ENCODE data around the gene OOSP4B. TPM values are rescaled to one million over a fixed set of nuclear protein-coding genes. Genes with fewer than 3 reads are reported as not detected.
"Not testable (repeated sequence)": the region's sequence is repeated elsewhere in the genome, so short reads cannot be mapped to it uniquely, and the experiment has no call there.

OOSP4B gene
- total RNA-seq, 1 donor from 2014 or later = not detected

DNA sequence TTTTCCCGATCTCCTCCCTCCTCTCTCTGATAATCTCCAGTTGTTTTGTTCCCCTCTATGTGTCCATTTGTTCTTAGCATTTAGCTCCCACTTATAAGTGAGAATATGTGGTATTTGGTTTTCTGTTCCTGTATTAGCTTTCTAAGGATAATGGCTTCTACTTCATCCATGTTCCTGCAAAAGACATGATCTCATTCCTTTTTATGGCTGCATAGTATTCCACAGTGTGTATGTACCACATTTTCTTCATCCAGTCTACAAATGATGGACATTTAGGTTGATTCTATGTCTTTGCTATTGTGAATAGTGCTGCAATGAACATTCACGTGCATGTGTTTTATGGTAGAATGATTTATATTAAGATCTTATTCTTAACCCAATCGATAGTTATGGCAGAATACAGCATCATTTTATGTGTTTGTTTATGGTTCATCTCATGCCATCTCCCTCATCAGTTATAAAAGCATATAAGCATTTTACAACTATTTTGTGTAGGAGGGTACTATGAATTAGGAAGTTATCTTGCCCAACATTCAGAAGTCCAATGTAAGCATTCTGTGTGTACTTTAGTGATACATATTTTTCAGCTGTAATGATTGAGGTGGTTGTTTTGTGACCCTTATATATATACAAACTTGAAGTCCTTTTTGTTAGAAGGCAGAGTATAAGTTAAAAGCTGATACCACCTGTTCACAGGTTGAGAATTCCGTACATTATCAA, 42.7 kb downstream of the OOSP4B start:
- Mint-ChIP-seq H3K4me1 (ENCODE audit: low read depth, unreplicated experiment) (peaks cover 2% of the 10 kb centered on the region), H3K36me3 (ENCODE audit: unreplicated experiment) (no peaks in the 10 kb centered on the region), H3K9me3 (ENCODE audit: unreplicated experiment) (no peaks in the 10 kb centered on the region), H3K27me3 (ENCODE audit: unreplicated experiment) (no peaks in the 10 kb centered on the region), H3K4me3 (ENCODE audit: unreplicated experiment) (no peak overlapping the region), H3K27ac (ENCODE audit: unreplicated experiment) (no peak overlapping the region)
- DNase-seq = no peak
- TF ChIP-seq, protein P1, sequence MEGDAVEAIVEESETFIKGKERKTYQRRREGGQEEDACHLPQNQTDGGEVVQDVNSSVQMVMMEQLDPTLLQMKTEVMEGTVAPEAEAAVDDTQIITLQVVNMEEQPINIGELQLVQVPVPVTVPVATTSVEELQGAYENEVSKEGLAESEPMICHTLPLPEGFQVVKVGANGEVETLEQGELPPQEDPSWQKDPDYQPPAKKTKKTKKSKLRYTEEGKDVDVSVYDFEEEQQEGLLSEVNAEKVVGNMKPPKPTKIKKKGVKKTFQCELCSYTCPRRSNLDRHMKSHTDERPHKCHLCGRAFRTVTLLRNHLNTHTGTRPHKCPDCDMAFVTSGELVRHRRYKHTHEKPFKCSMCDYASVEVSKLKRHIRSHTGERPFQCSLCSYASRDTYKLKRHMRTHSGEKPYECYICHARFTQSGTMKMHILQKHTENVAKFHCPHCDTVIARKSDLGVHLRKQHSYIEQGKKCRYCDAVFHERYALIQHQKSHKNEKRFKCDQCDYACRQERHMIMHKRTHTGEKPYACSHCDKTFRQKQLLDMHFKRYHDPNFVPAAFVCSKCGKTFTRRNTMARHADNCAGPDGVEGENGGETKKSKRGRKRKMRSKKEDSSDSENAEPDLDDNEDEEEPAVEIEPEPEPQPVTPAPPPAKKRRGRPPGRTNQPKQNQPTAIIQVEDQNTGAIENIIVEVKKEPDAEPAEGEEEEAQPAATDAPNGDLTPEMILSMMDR (IDR thresholded peaks at IDR 0.05; ENCODE audit: partially characterized antibody, unreplicated experiment) = no peak

DNA sequence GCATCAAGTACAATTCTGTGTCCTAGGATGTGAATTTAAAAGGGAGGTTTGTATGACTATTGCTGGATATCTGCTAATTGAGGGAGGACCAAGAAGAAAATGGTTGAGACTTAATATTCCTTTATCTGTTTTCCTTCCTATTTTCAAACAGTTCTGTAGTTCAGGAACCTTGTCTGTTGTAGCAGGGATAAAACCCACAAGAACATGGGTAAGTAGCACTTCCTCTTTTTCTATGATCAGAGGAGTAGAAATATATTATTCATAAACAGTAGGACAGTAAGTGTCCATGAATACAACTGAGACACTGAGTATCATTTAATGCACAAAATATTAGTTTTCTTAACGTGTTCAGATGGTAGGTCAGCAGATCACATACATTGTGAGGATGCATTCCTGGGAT, 47.1 kb downstream of the OOSP4B start:
- Mint-ChIP-seq H3K9me3 (ENCODE audit: unreplicated experiment) (no peaks in the 10 kb centered on the region), H3K27ac (ENCODE audit: unreplicated experiment) (no peak overlapping the region), H3K4me3 (ENCODE audit: unreplicated experiment) (no peak overlapping the region), H3K27me3 (ENCODE audit: unreplicated experiment) (no peaks in the 10 kb centered on the region), H3K36me3 (ENCODE audit: unreplicated experiment) (no peaks in the 10 kb centered on the region), H3K4me1 (ENCODE audit: low read depth, unreplicated experiment) (no peaks in the 10 kb centered on the region)
- TF ChIP-seq, protein P1 (IDR thresholded peaks at IDR 0.05; ENCODE audit: partially characterized antibody, unreplicated experiment) = no peak
- DNase-seq = no peak

DNA sequence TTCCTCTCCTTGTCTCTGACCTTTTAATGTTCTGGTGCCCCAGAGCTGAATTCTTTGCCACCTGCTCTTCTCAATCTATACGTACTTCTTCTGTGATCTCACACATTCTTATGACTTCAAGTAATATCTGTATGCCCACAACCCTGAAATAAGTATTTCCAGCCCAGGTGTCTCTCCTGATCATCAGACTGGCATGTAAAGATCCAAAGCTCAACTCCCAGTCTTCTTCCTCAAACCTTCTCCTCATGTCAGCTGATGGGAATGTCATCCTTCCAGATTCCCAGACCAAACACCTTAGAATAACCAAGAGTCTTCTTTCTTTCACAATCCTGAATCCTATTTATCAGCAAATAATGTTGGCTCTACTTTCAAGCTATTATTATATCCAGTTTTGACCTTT, 48.8 kb downstream of the OOSP4B start:
- H3K27ac Mint-ChIP-seq (ENCODE audit: unreplicated experiment) = no peak overlapping the region
- H3K9me3 Mint-ChIP-seq (ENCODE audit: unreplicated experiment) = no peaks in the 10 kb centered on the region
- H3K4me3 Mint-ChIP-seq (ENCODE audit: unreplicated experiment) = no peak overlapping the region
- DNase-seq = no peak
- no peaks in the 10 kb centered on the region for H3K36me3 Mint-ChIP-seq (ENCODE audit: unreplicated experiment)
- no peaks in the 10 kb centered on the region for H3K4me1 Mint-ChIP-seq (ENCODE audit: low read depth, unreplicated experiment)
- TF ChIP-seq, protein P1 (IDR thresholded peaks at IDR 0.05; ENCODE audit: partially characterized antibody, unreplicated experiment) = no peak
- no peaks in the 10 kb centered on the region for H3K27me3 Mint-ChIP-seq (ENCODE audit: unreplicated experiment)

DNA sequence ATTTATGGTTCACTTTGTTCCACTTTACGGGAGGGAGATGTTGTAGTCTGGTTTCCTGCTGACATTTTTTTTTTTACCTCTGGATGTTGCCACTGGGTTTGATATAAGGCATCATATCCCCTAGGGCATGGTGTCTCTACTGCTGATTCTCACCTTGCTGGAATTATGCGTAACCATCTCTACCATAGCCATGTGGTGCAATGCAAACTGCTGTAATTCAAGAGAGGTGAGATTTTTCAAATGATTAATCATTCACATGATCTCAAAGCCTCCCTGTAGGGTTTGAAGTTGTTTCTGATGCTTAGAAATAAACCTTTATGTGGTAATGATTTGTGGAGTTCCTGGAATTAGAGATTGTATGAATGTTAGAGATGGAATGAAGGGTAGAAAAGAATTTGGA, 52.5 kb downstream of the OOSP4B start:
- H3K27me3 Mint-ChIP-seq (ENCODE audit: unreplicated experiment) = no peaks in the 10 kb centered on the region
- H3K27ac Mint-ChIP-seq (ENCODE audit: unreplicated experiment) = no peak overlapping the region
- TF ChIP-seq, protein P1 (IDR thresholded peaks at IDR 0.05; ENCODE audit: partially characterized antibody, unreplicated experiment) = no peak
- H3K4me1 Mint-ChIP-seq (ENCODE audit: low read depth, unreplicated experiment) = no peaks in the 10 kb centered on the region
- H3K4me3 Mint-ChIP-seq (ENCODE audit: unreplicated experiment) = no peak overlapping the region
- DNase-seq = no peak
- peaks cover 3% of the 10 kb centered on the region for H3K9me3 Mint-ChIP-seq (ENCODE audit: unreplicated experiment)
- no peaks in the 10 kb centered on the region for H3K36me3 Mint-ChIP-seq (ENCODE audit: unreplicated experiment)

DNA sequence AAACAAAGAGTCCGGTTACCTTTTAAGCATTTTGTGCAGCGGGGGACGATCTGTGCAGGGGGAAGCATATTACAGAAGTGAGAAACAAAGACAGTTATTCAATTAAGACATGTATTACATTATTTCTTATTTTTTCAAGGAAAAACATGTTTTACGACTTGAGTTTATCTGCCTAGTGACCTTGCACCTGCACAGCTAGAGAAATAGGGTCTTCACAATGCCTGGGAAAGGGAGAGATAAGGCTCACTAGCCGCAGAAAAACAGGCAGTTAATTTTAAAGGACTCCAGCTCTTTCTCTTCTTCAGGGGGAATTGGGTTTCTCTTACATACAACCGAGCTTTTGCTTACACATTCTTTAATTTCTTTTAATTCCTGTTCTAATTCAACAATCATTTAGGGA, 54.7 kb downstream of the OOSP4B start:
- H3K36me3 Mint-ChIP-seq (ENCODE audit: unreplicated experiment); H3K4me1 Mint-ChIP-seq (ENCODE audit: low read depth, unreplicated experiment); H3K4me3 Mint-ChIP-seq (ENCODE audit: unreplicated experiment); H3K27me3 Mint-ChIP-seq (ENCODE audit: unreplicated experiment); H3K27ac Mint-ChIP-seq (ENCODE audit: unreplicated experiment); H3K9me3 Mint-ChIP-seq (ENCODE audit: unreplicated experiment); DNase-seq: not testable (repeated sequence)

Data from glutamatergic neuron (in vitro differentiated cells).